ENCODE measurements around the gene MOGAT1.

MOGAT1 gene

GRCh38 chr2:222703091-222703490, 31.6 kb downstream of the MOGAT1 start (continued):
- TF ChIP-seq ZNF518A (tag by site-specific recombination; conservative IDR thresholded peaks at IDR 0.05; ENCODE audit: low read depth) = no peak

- no peaks in the 10 kb centered on the region for H3K9me3 ChIP-seq (ENCODE audit: control insufficient read depth, insufficient read depth, low read depth, low read length)
- H3K27ac ChIP-seq (ENCODE audit: extremely low read depth, low read depth, low read length) = no peak overlapping the region
- POLR2A ChIA-PET = no interaction called here
- CTCF ChIA-PET = interaction anchor here (0.6 to 2.8 kb wide), 10 partner anchors 11 to 398 kb away, joined by 3 to 7 read pairs (median 4); no protein-coding TSS in a partner anchor
- no peaks in the 10 kb centered on the region for H3K36me3 ChIP-seq (ENCODE audit: control insufficient read depth in 2 of 2, insufficient read depth in 1 of 2, low read length in 2 of 2)
- no peak for TF ChIP-seq ZNF747 (tag by site-specific recombination; IDR thresholded peaks at IDR 0.05)
- no peak for TF ChIP-seq KLF9 (tag by site-specific recombination; IDR thresholded peaks at IDR 0.05; ENCODE audit: low read depth)
- TF ChIP-seq GLIS2 (tag by site-specific recombination; IDR thresholded peaks at IDR 0.05) = no peak
- TF ChIP-seq ZNF114 (tag by site-specific recombination; IDR thresholded peaks at IDR 0.05) = no peak
- no peak for TF ChIP-seq SETDB1 (IDR thresholded peaks at IDR 0.05; ENCODE audit: insufficient read length, low read length)
- TF ChIP-seq ZNF23 (tag by site-specific recombination; IDR thresholded peaks at IDR 0.05; ENCODE audit: borderline replicate concordance) = no peak
- TF ChIP-seq ZNF624 (tag by site-specific recombination; IDR thresholded peaks at IDR 0.05) = no peak
- no peak overlapping the region for H3K4me3 ChIP-seq (ENCODE audit: low read depth, low read length)
- H3K4me1 ChIP-seq (ENCODE audit: control insufficient read depth, insufficient read depth, low read length) = no peaks in the 10 kb centered on the region
Measured at GRCh38 chr2:222703886-222704285, 32.4 kb downstream of the MOGAT1 start.

- H3K36me3 ChIP-seq (ENCODE audit: control insufficient read depth in 2 of 2, insufficient read depth in 1 of 2, low read length in 2 of 2) = no peaks in the 10 kb centered on the region
- no peak overlapping the region for H3K27ac ChIP-seq (ENCODE audit: extremely low read depth, low read depth, low read length)
- no peaks in the 10 kb centered on the region for H3K4me1 ChIP-seq (ENCODE audit: control insufficient read depth, insufficient read depth, low read length)
- H3K4me3 ChIP-seq (ENCODE audit: low read depth, low read length) = no peak overlapping the region
- H3K9me3 ChIP-seq (ENCODE audit: control insufficient read depth, insufficient read depth, low read depth, low read length) = no peaks in the 10 kb centered on the region
- ChIA-PET POLR2A (interaction anchor here (0.5 kb wide), 1 partner anchor 90 kb away, joined by 4 read pairs; no protein-coding TSS in a partner anchor), CTCF (interaction anchor here (0.6 to 5.1 kb wide), 12 partner anchors 16 to 506 kb away, joined by 3 to 37 read pairs (median 4); no protein-coding TSS in a partner anchor)
- TF ChIP-seq ZNF274 (IDR thresholded peaks at IDR 0.05; ENCODE audit: low read length) (no peak), ZNF274 (tag by site-specific recombination; IDR thresholded peaks at IDR 0.05; ENCODE audit: borderline replicate concordance) (no peak), ZNF155 (tag by site-specific recombination; IDR thresholded peaks at IDR 0.05) (no peak), ZBTB6 (tag by site-specific recombination; IDR thresholded peaks at IDR 0.05) (no peak), ZNF157 (tag by site-specific recombination; IDR thresholded peaks at IDR 0.05) (no peak), ZNF510 (tag by site-specific recombination; IDR thresholded peaks at IDR 0.05; ENCODE audit: insufficient replicate concordance) (no peak), ZNF514 (tag by site-specific recombination; IDR thresholded peaks at IDR 0.05) (no peak), ZBTB1 (tag by site-specific recombination; IDR thresholded peaks at IDR 0.05) (no peak), ZNF280D (tag by site-specific recombination; IDR thresholded peaks at IDR 0.05) (no peak), ZFP41 (tag by site-specific recombination; IDR thresholded peaks at IDR 0.05; ENCODE audit: borderline replicate concordance) (no peak), ZNF518A (tag by site-specific recombination; conservative IDR thresholded peaks at IDR 0.05; ENCODE audit: low read depth) (no peak), ZNF560 (tag by site-specific recombination; IDR thresholded peaks at IDR 0.05; ENCODE audit: borderline replicate concordance) (no peak)
Measured at GRCh38 chr2:222706616-222707015, 35.2 kb downstream of the MOGAT1 start.

Measured in HEK293 (cell line).